Stimulated activated CD4-positive, alpha-beta T cell treated with anti-CD3 and anti-CD28 coated beads, TNF-alpha, amount 100 ng/mL, for 4 hours (primary cell): ENCODE results near the gene VPREB3.

Experiments
- DNase-seq, 3 experiments: peaks; one replicate each; pipeline ENCODE4 v3.0.0-alpha.2; 2020; ENCODE audit warnings: low read depth in 3 of 3

VPREB3 gene

GRCh38 chr22:23764899-23765881 is 11.0 kb upstream of the VPREB3 start:
- DNase-seq, result no peak

- no peak for DNase-seq
Observed at GRCh38 chr22:23763954-23764353, 9.7 kb upstream of the VPREB3 start.

GRCh38 chr22:23763579-23763945 is 9.3 kb upstream of the VPREB3 start:
- DNase-seq, result peak in 1 of 3 experiments; percentile 23

- no peak for DNase-seq
Observed at GRCh38 chr22:23762842-23763578, 8.8 kb upstream of the VPREB3 start, which contains the start of gene C22orf15. Gene C22orf15, plus strand, starts transcription at chr22:23762990. Its CDS starts 317 bp downstream, at chr22:23763307.

GRCh38 chr22:23760056-23760455 is 5.8 kb upstream of the VPREB3 start:
- no peak for DNase-seq

- DNase-seq, result no peak
Observed at GRCh38 chr22:23759566-23759965, 5.3 kb upstream of the VPREB3 start.

- DNase-seq, result no peak
Observed at GRCh38 chr22:23756891-23757290, 2.7 kb upstream of the VPREB3 start.

GRCh38 chr22:23755711-23756110 is 1.5 kb upstream of the VPREB3 start:
- DNase-seq, result no peak

GRCh38 chr22:23754980-23755636 is 883 bp upstream of the VPREB3 start:
- no peak for DNase-seq

- DNase-seq, result no peak
Observed at GRCh38 chr22:23753385-23753784, 840 bp downstream of the VPREB3 start.

- DNase-seq, result no peak
Observed at GRCh38 chr22:23752750-23753149, 1.5 kb downstream of the VPREB3 start.

- no peak for DNase-seq
Observed at GRCh38 chr22:23752090-23752691, 2.0 kb downstream of the VPREB3 start.

GRCh38 chr22:23751441-23751996 is 2.7 kb downstream of the VPREB3 start:
- DNase-seq, result no peak

- peak; percentile 68 to 72 (median 71) for DNase-seq
Observed at GRCh38 chr22:23750714-23751440, 3.3 kb downstream of the VPREB3 start, which contains the start of gene ZNF70. Gene ZNF70, minus strand, starts transcription at chr22:23751112. Its CDS starts 5,972 bp downstream, at chr22:23745140.

- no peak for DNase-seq
Observed at GRCh38 chr22:23750367-23750713, 3.9 kb downstream of the VPREB3 start.

- no peak for DNase-seq
Observed at GRCh38 chr22:23749841-23750301, 4.4 kb downstream of the VPREB3 start.

GRCh38 chr22:23745791-23746190 is 8.4 kb downstream of the VPREB3 start:
- no peak for DNase-seq

- no peak for DNase-seq
Observed at GRCh38 chr22:23744485-23744884, 9.7 kb downstream of the VPREB3 start.

GRCh38 chr22:23744001-23744400 is 10.2 kb downstream of the VPREB3 start:
- no peak for DNase-seq

- DNase-seq, result no peak
Observed at GRCh38 chr22:23743303-23743705, 10.9 kb downstream of the VPREB3 start.
